Effector memory CD4-positive, alpha-beta T cell (primary cell): Measurements from ENCODE around the gene PPP4R4.

Experiments
- DNase-seq, 3 donors: peaks; one replicate each; pipeline ENCODE4 v3.0.0-alpha.2; 2020
- H3K27ac ChIP-seq: 2 replicates; pipeline ENCODE4 v1.7.0; 2013; ENCODE audit warnings: mild to moderate bottlenecking, low read length, moderate library complexity; ENCODE audit not compliant: insufficient read depth, poor library complexity, severe bottlenecking
- H3K27me3 ChIP-seq: replicated peaks from 2 replicates; pipeline ENCODE4 v1.7.0; 2013; ENCODE audit warnings: mild to moderate bottlenecking, low read length; ENCODE audit not compliant: insufficient read depth, control insufficient read depth, poor library complexity, severe bottlenecking
- H3K36me3 ChIP-seq: 2 replicates; pipeline ENCODE4 v1.7.0; 2013; ENCODE audit warnings: mild to moderate bottlenecking, low read length, moderate library complexity; ENCODE audit not compliant: control insufficient read depth, insufficient read depth
- H3K4me1 ChIP-seq: 2 replicates; pipeline ENCODE4 v1.7.0; 2013; ENCODE audit warnings: low read length, mild to moderate bottlenecking; ENCODE audit not compliant: control insufficient read depth, insufficient read depth, poor library complexity, severe bottlenecking
- H3K4me3 ChIP-seq: 2 replicates; pipeline ENCODE4 v1.7.0; 2013; ENCODE audit warnings: low read length, low read depth, mild to moderate bottlenecking; ENCODE audit not compliant: insufficient read depth, poor library complexity, severe bottlenecking
- H3K9me3 ChIP-seq: 2 replicates; pipeline ENCODE4 v1.7.0; 2013; ENCODE audit warnings: mild to moderate bottlenecking, low read length, moderate library complexity; ENCODE audit not compliant: control insufficient read depth

Gene PPP4R4

GRCh38 chr14:94163796-94164195 is 10.3 kb upstream of the PPP4R4 start:
- no peak overlapping the region for H3K4me3 ChIP-seq
- H3K4me1 ChIP-seq = peaks cover 36% of the 10 kb centered on the region
- no peaks in the 10 kb centered on the region for H3K9me3 ChIP-seq

GRCh38 chr14:94164685-94165431 is 9.3 kb upstream of the PPP4R4 start:
- Histone ChIP-seq H3K27me3 (no peaks in the 10 kb centered on the region), H3K4me1 (peaks cover 36% of the 10 kb centered on the region), H3K36me3 (no peaks in the 10 kb centered on the region), H3K9me3 (no peaks in the 10 kb centered on the region), H3K27ac (no peak overlapping the region), H3K4me3 (no peak overlapping the region)
- no peak for DNase-seq

More at GRCh38 chr14:94163796-94164195, 10.3 kb upstream of the PPP4R4 start:
- Histone ChIP-seq H3K27me3 (no peaks in the 10 kb centered on the region), H3K27ac (no peak overlapping the region), H3K36me3 (no peaks in the 10 kb centered on the region)
- DNase-seq = no peak

- no peak for DNase-seq
- H3K27ac ChIP-seq = no peak overlapping the region
- H3K4me3 ChIP-seq = no peak overlapping the region
- H3K27me3 ChIP-seq = no peaks in the 10 kb centered on the region
- H3K36me3 ChIP-seq = no peaks in the 10 kb centered on the region
- no peaks in the 10 kb centered on the region for H3K9me3 ChIP-seq
- peaks cover 34% of the 10 kb centered on the region for H3K4me1 ChIP-seq
Observed at GRCh38 chr14:94165744-94166143, 8.4 kb upstream of the PPP4R4 start.

GRCh38 chr14:94170136-94170535 is 4.0 kb upstream of the PPP4R4 start:
- no peak for DNase-seq
- Histone ChIP-seq H3K4me1 (peaks cover 13% of the 10 kb centered on the region), H3K9me3 (no peaks in the 10 kb centered on the region), H3K4me3 (no peak overlapping the region), H3K27ac (no peak overlapping the region), H3K36me3 (no peaks in the 10 kb centered on the region), H3K27me3 (no peaks in the 10 kb centered on the region)

- no peaks in the 10 kb centered on the region for H3K36me3 ChIP-seq
- DNase-seq = no peak
- no peak overlapping the region for H3K27ac ChIP-seq
- peaks cover 20% of the 10 kb centered on the region for H3K4me1 ChIP-seq
- H3K4me3 ChIP-seq = no peak overlapping the region
- H3K27me3 ChIP-seq = no peaks in the 10 kb centered on the region
- H3K9me3 ChIP-seq = no peaks in the 10 kb centered on the region
Observed at GRCh38 chr14:94171208-94171607, 2.9 kb upstream of the PPP4R4 start.

GRCh38 chr14:94172545-94172944 is 1.6 kb upstream of the PPP4R4 start:
- Histone ChIP-seq H3K27me3 (no peaks in the 10 kb centered on the region), H3K9me3 (no peaks in the 10 kb centered on the region), H3K36me3 (no peaks in the 10 kb centered on the region), H3K4me3 (no peak overlapping the region), H3K4me1 (peaks cover 20% of the 10 kb centered on the region), H3K27ac (no peak overlapping the region)
- DNase-seq = no peak

GRCh38 chr14:94173471-94173884 is 644 bp upstream of the PPP4R4 start:
- peak in 1 of 3 donors; percentile 8 for DNase-seq
- H3K36me3 ChIP-seq = no peaks in the 10 kb centered on the region
- H3K4me1 ChIP-seq = peaks cover 20% of the 10 kb centered on the region
- H3K27ac ChIP-seq = peak overlapping the region; percentile 53
- H3K9me3 ChIP-seq = no peaks in the 10 kb centered on the region
- no peaks in the 10 kb centered on the region for H3K27me3 ChIP-seq
- H3K4me3 ChIP-seq = peak overlapping the region; percentile 68

GRCh38 chr14:94174604-94175010 is 485 bp downstream of the PPP4R4 start:
- Histone ChIP-seq H3K4me1 (peaks cover 20% of the 10 kb centered on the region), H3K27ac (no peak overlapping the region), H3K9me3 (no peaks in the 10 kb centered on the region), H3K4me3 (peak overlapping the region; percentile 58), H3K27me3 (no peaks in the 10 kb centered on the region), H3K36me3 (no peaks in the 10 kb centered on the region)
- DNase-seq = no peak

GRCh38 chr14:94175011-94175745 is 1.1 kb downstream of the PPP4R4 start:
- H3K27me3 ChIP-seq = no peaks in the 10 kb centered on the region
- peaks cover 20% of the 10 kb centered on the region for H3K4me1 ChIP-seq
- no peak overlapping the region for H3K27ac ChIP-seq
- H3K4me3 ChIP-seq = peak overlapping the region; percentile 58
- H3K36me3 ChIP-seq = no peaks in the 10 kb centered on the region
- H3K9me3 ChIP-seq = no peaks in the 10 kb centered on the region
- no peak for DNase-seq

- Histone ChIP-seq H3K27me3 (no peaks in the 10 kb centered on the region), H3K9me3 (no peaks in the 10 kb centered on the region), H3K27ac (no peak overlapping the region), H3K4me3 (no peak overlapping the region), H3K36me3 (no peaks in the 10 kb centered on the region), H3K4me1 (peaks cover 20% of the 10 kb centered on the region)
- no peak for DNase-seq
Observed at GRCh38 chr14:94175747-94176146, 1.6 kb downstream of the PPP4R4 start.
